ENCODE measurements around the gene TNIK. TPM values are rescaled to one million over a fixed set of nuclear protein-coding genes. Genes with fewer than 3 reads are reported as not detected.

TNIK gene
- total RNA-seq, 1 experiment from 2014 or later = 22.4 TPM

DNA sequence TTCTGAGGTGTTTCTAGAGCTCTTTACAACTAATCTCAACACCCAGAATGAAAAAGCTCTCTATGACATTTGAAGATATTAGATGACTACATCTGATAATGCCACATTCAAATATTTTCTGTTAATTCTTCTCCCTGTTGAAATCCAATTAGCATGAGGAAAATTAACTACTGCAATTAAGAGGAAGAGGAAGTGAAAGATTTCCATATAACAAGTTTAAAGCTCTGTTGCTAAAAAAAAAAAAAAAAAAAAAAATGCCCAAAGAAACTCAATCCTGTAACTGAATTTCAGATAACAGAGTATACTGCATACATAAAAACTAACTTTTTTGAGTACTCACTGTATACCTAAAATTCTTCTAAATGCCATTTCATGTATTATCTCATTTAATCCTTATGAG, 109.8 kb downstream of the TNIK start:
- POLR2A ChIA-PET = no interaction called here
- Mint-ChIP-seq H3K4me3 (ENCODE audit: unreplicated experiment) (no peak overlapping the region), H3K4me1 (ENCODE audit: low read depth, unreplicated experiment) (peaks cover 15% of the 10 kb centered on the region), H3K36me3 (ENCODE audit: insufficient read depth, unreplicated experiment) (no peaks in the 10 kb centered on the region), H3K27ac (ENCODE audit: unreplicated experiment) (no peak overlapping the region), H3K9me3 (ENCODE audit: unreplicated experiment) (no peaks in the 10 kb centered on the region), H3K27me3 (ENCODE audit: insufficient read depth, unreplicated experiment) (no peaks in the 10 kb centered on the region)
- H3K9me3 ChIP-seq = no peaks in the 10 kb centered on the region
- BruUV-seq (replicated peaks) = no TSS peak
- CTCF ChIA-PET = no interaction called here
- no peak for DNase-seq
- no peaks in the 10 kb centered on the region for H3K27me3 ChIP-seq (replicated peaks; ENCODE audit: control insufficient read depth, insufficient read depth, low read length)
- TF ChIP-seq, protein P1, sequence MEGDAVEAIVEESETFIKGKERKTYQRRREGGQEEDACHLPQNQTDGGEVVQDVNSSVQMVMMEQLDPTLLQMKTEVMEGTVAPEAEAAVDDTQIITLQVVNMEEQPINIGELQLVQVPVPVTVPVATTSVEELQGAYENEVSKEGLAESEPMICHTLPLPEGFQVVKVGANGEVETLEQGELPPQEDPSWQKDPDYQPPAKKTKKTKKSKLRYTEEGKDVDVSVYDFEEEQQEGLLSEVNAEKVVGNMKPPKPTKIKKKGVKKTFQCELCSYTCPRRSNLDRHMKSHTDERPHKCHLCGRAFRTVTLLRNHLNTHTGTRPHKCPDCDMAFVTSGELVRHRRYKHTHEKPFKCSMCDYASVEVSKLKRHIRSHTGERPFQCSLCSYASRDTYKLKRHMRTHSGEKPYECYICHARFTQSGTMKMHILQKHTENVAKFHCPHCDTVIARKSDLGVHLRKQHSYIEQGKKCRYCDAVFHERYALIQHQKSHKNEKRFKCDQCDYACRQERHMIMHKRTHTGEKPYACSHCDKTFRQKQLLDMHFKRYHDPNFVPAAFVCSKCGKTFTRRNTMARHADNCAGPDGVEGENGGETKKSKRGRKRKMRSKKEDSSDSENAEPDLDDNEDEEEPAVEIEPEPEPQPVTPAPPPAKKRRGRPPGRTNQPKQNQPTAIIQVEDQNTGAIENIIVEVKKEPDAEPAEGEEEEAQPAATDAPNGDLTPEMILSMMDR (IDR thresholded peaks at IDR 0.05; ENCODE audit: insufficient read depth in 1 of 2, low read depth in 1 of 2, low read length in 1 of 2, severe bottlenecking in 1 of 2, unreplicated experiment in 1 of 2) = no peak
- intact Hi-C loops (cut with micrococcal nuclease; ENCODE audit: unreplicated experiment) = no loop called here
- H3K36me3 ChIP-seq (ENCODE audit: control insufficient read depth, insufficient read depth, low read length) = no peaks in the 10 kb centered on the region
- peaks cover 11% of the 10 kb centered on the region for H3K4me1 ChIP-seq
- H3K4me3 ChIP-seq (ENCODE audit: low read depth, low read length) = no peak overlapping the region

DNA sequence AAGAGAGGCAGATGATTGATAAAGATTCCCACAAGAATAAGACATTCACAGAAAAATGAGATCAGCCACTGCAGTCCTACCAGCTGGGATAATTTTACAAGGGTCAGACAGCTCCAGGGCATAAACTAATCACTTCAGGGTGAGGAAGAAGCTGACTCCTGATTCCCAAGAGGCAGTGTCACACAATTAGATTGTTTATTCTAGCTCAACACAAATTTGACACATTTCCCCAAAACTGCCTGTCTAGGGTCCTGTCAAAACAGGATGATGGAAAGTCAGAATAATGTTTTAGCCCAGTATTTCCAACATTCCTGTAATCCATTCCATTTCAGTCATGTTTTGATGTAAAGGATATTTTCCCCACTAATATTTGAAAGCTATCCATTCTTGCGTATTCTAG, 110.8 kb downstream of the TNIK start:
- no peaks in the 10 kb centered on the region for H3K27me3 ChIP-seq (replicated peaks; ENCODE audit: control insufficient read depth, insufficient read depth, low read length)
- no peak overlapping the region for H3K4me3 Mint-ChIP-seq (ENCODE audit: unreplicated experiment)
- H3K27ac Mint-ChIP-seq (ENCODE audit: unreplicated experiment) = no peak overlapping the region
- peaks cover 15% of the 10 kb centered on the region for H3K4me1 Mint-ChIP-seq (ENCODE audit: low read depth, unreplicated experiment)
- BruUV-seq (replicated peaks) = no TSS peak
- ChIA-PET CTCF (no interaction called here), POLR2A (interaction anchor here (0.5 kb wide), 1 partner anchor 251 kb away, joined by 3 read pairs; no protein-coding TSS in a partner anchor)
- TF ChIP-seq, protein P1 (IDR thresholded peaks at IDR 0.05; ENCODE audit: insufficient read depth in 1 of 2, low read depth in 1 of 2, low read length in 1 of 2, severe bottlenecking in 1 of 2, unreplicated experiment in 1 of 2) = no peak
- peaks cover 1% of the 10 kb centered on the region; the same call in 1 of the 2 replicates for H3K4me1 ChIP-seq
- no peaks in the 10 kb centered on the region for H3K36me3 ChIP-seq (ENCODE audit: control insufficient read depth, insufficient read depth, low read length)
- H3K4me3 ChIP-seq (ENCODE audit: low read depth, low read length) = no peak overlapping the region
- no peaks in the 10 kb centered on the region for H3K9me3 ChIP-seq
- no peaks in the 10 kb centered on the region for H3K36me3 Mint-ChIP-seq (ENCODE audit: insufficient read depth, unreplicated experiment)
- DNase-seq = no peak
- H3K9me3 Mint-ChIP-seq (ENCODE audit: unreplicated experiment) = no peaks in the 10 kb centered on the region
- intact Hi-C loops (cut with micrococcal nuclease; ENCODE audit: unreplicated experiment) = no loop called here
- H3K27me3 Mint-ChIP-seq (ENCODE audit: insufficient read depth, unreplicated experiment) = no peaks in the 10 kb centered on the region

DNA sequence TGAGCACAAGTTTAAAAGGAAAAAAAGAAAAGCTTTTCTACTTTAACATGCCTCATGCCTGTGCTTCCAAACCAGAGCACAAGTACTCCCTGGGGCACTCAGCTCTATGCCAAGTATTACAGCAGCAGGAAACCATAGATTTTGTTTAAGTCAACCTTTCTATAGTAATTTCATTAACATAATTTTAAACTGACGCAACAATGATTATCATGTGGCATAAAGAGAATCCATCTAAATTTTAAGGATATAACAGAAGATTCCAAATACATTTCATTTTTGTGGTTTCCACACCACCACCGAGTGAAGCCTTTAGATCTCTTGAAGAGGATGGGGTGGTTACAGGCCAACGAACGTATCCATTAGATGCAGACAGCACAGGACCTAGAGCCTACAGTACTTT, 112.1 kb downstream of the TNIK start:
- BruUV-seq (replicated peaks) = no TSS peak
- H3K4me3 Mint-ChIP-seq (ENCODE audit: unreplicated experiment) = no peak overlapping the region
- DNase-seq = no peak
- H3K9me3 Mint-ChIP-seq (ENCODE audit: unreplicated experiment) = peaks cover 1% of the 10 kb centered on the region
- peaks cover 15% of the 10 kb centered on the region for H3K4me1 Mint-ChIP-seq (ENCODE audit: low read depth, unreplicated experiment)
- H3K27ac Mint-ChIP-seq (ENCODE audit: unreplicated experiment) = no peak overlapping the region
- TF ChIP-seq, protein P1 (IDR thresholded peaks at IDR 0.05; ENCODE audit: insufficient read depth in 1 of 2, low read depth in 1 of 2, low read length in 1 of 2, severe bottlenecking in 1 of 2, unreplicated experiment in 1 of 2) = no peak
- Histone ChIP-seq H3K9me3 (no peaks in the 10 kb centered on the region), H3K27me3 (replicated peaks; ENCODE audit: control insufficient read depth, insufficient read depth, low read length) (no peaks in the 10 kb centered on the region), H3K36me3 (ENCODE audit: control insufficient read depth, insufficient read depth, low read length) (no peaks in the 10 kb centered on the region), H3K4me1 (no peaks in the 10 kb centered on the region), H3K4me3 (ENCODE audit: low read depth, low read length) (no peak overlapping the region)
- intact Hi-C loops (cut with micrococcal nuclease; ENCODE audit: unreplicated experiment) = no loop called here
- H3K36me3 Mint-ChIP-seq (ENCODE audit: insufficient read depth, unreplicated experiment) = no peaks in the 10 kb centered on the region
- ChIA-PET CTCF (no interaction called here), POLR2A (interaction anchor here (0.6 kb wide), 2 partner anchors 67 to 248 kb away, joined by 3 read pairs; no protein-coding TSS in a partner anchor)
- no peaks in the 10 kb centered on the region for H3K27me3 Mint-ChIP-seq (ENCODE audit: insufficient read depth, unreplicated experiment)

Measured in Caco-2 (cell line).